HepG2 (cell line): Measurements from ENCODE around the gene STMN1. TPM values are rescaled to one million over a fixed set of nuclear protein-coding genes. Genes with fewer than 3 reads are reported as not detected.

ENCODE experiments used
- AGO1 ChIP-seq: fragments of 200-400 bp; formaldehyde crosslinking; IDR thresholded peaks from 2 replicates; pipeline ENCODE4 v1.6.1; 2017; ENCODE audit warnings: mild to moderate bottlenecking, low read depth, low read length, moderate library complexity; ENCODE audit not compliant: poor library complexity, severe bottlenecking
- BCL6 ChIP-seq: IDR thresholded peaks from 2 replicates; pipeline ENCODE4 v1.6.1; 2016; ENCODE audit warnings: missing genetic modification reagents, missing compliant biosample characterization
- KLF13 ChIP-seq: sonication (generic); formaldehyde crosslinking; IDR thresholded peaks from 2 replicates; pipeline ENCODE4 v1.4.0; 2020; ENCODE audit warnings: mild to moderate bottlenecking, missing genetic modification reagents
- KLF15 ChIP-seq: sonication (generic); formaldehyde crosslinking; IDR thresholded peaks from 2 replicates; pipeline ENCODE4 v1.8.1; 2023; ENCODE audit warnings: borderline replicate concordance, mild to moderate bottlenecking, inconsistent platforms, missing genetic modification reagents, mixed read lengths
- MBNL3 ChIP-seq: fragments of 250-450 bp; sonication (Bioruptor Pico); conservative IDR thresholded peaks from 2 replicates; pipeline ENCODE4 v1.8.0; 2022; ENCODE audit warnings: mild to moderate bottlenecking, inconsistent platforms
- MIER3 ChIP-seq: IDR thresholded peaks from 2 replicates; pipeline ENCODE4 v1.6.1; 2016; ENCODE audit warnings: missing compliant biosample characterization, borderline replicate concordance
- MIXL1 ChIP-seq: IDR thresholded peaks from 2 replicates; pipeline ENCODE4 v1.6.1; 2016
- NR1H2 ChIP-seq: sonication (generic); formaldehyde crosslinking; IDR thresholded peaks from 2 replicates; pipeline ENCODE4 v1.8.1; 2022; ENCODE audit warnings: low read depth, missing genetic modification reagents, borderline replicate concordance
- PTBP1 ChIP-seq: fragments of 200-400 bp; formaldehyde crosslinking; IDR thresholded peaks from 2 replicates; pipeline ENCODE4 v1.6.1; 2018; ENCODE audit warnings: low read length, low read depth; ENCODE audit not compliant: poor library complexity, severe bottlenecking
- SETDB1 ChIP-seq: sonication (generic); formaldehyde crosslinking; IDR thresholded peaks from 2 replicates; pipeline ENCODE4 v1.5.1; 2020; ENCODE audit warnings: missing genetic modification reagents, mild to moderate bottlenecking, borderline replicate concordance
- ZNF30 ChIP-seq: sonication (generic); formaldehyde crosslinking; IDR thresholded peaks from 2 replicates; pipeline ENCODE4 v1.5.0; 2020; ENCODE audit warnings: mild to moderate bottlenecking, missing genetic modification reagents
- ZNF652 ChIP-seq: IDR thresholded peaks from 2 replicates; pipeline ENCODE4 v1.6.1; 2016; ENCODE audit warnings: low read depth, borderline replicate concordance
- ZNF75D ChIP-seq: sonication (generic); formaldehyde crosslinking; IDR thresholded peaks from 2 replicates; pipeline ENCODE4 v1.8.1; 2023; ENCODE audit warnings: missing genetic modification reagents, mild to moderate bottlenecking, borderline replicate concordance
- ZNF768 ChIP-seq: sonication (generic); formaldehyde crosslinking; IDR thresholded peaks from 2 replicates; pipeline ENCODE4 v1.4.0; 2020; ENCODE audit warnings: missing genetic modification reagents
- polyA plus RNA-seq, 8 experiments: library from polyadenylated mRNA; depleted of rRNA in 3 of 8; stranded (reverse) in 7 of 8; unstranded in 1 of 8; fragments of >200 nt; fragmentation: Illumina TruSeq in 4 of 8; extraction: Trizol in 4 of 8; gene quantifications; 2 replicates each; pipeline versions ENCODE4 v1.2.1 to v1.2.3, GENCODE V29; 2011 to 2016; ENCODE audit warnings: low read depth in 4 of 8, missing spikeins in 1 of 8, mixed read lengths in 1 of 8; ENCODE audit not compliant: insufficient read depth in 1 of 8
- total RNA-seq, 5 experiments: library from RNA; depleted of rRNA; stranded (reverse); fragments of >200 nt; fragmentation: Illumina TruSeq; extraction: Trizol; gene quantifications; 2 replicates each; pipeline ENCODE4 v1.2.3, GENCODE V29; 2016; ENCODE audit warnings: low read depth in 1 of 5
- TF ChIP-seq, protein P1 (sequence below): sonication (generic); formaldehyde crosslinking; IDR thresholded peaks from 2 replicates; pipeline ENCODE4 v1.5.0; 2020; ENCODE audit warnings: mild to moderate bottlenecking, missing genetic modification reagents
- TF ChIP-seq, protein P2 (sequence below): sonication (generic); IDR thresholded peaks from 2 replicates; pipeline ENCODE4 v1.6.1; 2016; ENCODE audit warnings: low read depth, borderline replicate concordance
- TF ChIP-seq, protein P3 (sequence below): sonication (generic); formaldehyde crosslinking; IDR thresholded peaks from 2 replicates; pipeline ENCODE4 v1.4.0; 2020; ENCODE audit warnings: mild to moderate bottlenecking, low read depth, missing genetic modification reagents
- TF ChIP-seq, protein P4 (sequence below): sonication (generic); formaldehyde crosslinking; IDR thresholded peaks from 2 replicates; pipeline ENCODE4 v1.5.1; 2020; ENCODE audit warnings: mild to moderate bottlenecking, missing genetic modification reagents, borderline replicate concordance

The STMN1 gene
- total and polyA plus RNA-seq, 2 of the 13 experiments (the other 11 are each of a cell fraction or from before 2014, with no cell fraction given) = 45.9 to 409 TPM

DNA sequence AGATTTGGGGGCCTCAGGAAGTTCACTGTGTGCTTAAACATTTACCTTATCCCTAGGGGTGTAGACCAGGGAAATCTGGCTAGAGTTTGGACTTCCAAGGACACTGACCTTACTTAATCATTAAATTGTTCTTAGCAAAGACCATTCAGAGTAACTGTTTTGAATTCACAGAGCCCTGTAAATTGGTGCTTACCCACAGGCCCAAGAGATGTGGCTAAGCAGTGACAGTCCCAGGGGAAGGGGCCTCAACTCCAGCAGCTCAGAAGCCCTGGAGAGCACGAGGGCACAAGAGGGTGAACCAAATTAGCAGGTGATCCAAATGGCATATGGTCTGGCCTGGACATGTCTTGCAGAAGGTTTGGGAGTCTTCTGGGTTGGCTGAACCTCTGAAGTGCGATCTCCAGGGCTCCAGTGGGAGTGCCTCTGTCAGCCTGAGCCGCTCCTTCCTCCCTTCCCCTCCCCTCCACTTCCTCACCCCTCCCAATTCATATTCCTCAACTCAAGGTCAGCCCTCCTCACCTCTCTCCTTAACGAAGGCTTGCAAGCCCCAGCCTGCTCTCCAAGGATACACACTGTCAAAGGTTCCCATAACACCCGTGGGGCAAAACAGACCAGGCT is 35.0 kb downstream of the STMN1 start (continued):
- no peak for TF ChIP-seq AGO1
- 0 out of 2 replicates have a peak, but pooled peaks have one; percentile 34 for TF ChIP-seq MIXL1 (CRISPR knock-in tag)
- no peak for TF ChIP-seq NR1H2
- TF ChIP-seq BCL6 = peak; percentile 32; the same call in 1 of the 2 replicates
- no peak for TF ChIP-seq ZNF768
- no peak for TF ChIP-seq ZNF75D
- TF ChIP-seq MBNL3 (CRISPR knock-in tag) = no peak
- TF ChIP-seq, protein P1, sequence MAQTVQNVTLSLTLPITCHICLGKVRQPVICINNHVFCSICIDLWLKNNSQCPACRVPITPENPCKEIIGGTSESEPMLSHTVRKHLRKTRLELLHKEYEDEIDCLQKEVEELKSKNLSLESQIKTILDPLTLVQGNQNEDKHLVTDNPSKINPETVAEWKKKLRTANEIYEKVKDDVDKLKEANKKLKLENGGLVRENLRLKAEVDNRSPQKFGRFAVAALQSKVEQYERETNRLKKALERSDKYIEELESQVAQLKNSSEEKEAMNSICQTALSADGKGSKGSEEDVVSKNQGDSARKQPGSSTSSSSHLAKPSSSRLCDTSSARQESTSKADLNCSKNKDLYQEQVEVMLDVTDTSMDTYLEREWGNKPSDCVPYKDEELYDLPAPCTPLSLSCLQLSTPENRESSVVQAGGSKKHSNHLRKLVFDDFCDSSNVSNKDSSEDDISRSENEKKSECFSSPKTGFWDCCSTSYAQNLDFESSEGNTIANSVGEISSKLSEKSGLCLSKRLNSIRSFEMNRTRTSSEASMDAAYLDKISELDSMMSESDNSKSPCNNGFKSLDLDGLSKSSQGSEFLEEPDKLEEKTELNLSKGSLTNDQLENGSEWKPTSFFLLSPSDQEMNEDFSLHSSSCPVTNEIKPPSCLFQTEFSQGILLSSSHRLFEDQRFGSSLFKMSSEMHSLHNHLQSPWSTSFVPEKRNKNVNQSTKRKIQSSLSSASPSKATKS (CRISPR knock-in tag) = no peak
- no peak for TF ChIP-seq ZNF30
- TF ChIP-seq, protein P2, sequence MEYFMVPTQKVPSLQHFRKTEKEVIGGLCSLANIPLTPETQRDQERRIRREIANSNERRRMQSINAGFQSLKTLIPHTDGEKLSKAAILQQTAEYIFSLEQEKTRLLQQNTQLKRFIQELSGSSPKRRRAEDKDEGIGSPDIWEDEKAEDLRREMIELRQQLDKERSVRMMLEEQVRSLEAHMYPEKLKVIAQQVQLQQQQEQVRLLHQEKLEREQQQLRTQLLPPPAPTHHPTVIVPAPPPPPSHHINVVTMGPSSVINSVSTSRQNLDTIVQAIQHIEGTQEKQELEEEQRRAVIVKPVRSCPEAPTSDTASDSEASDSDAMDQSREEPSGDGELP = no peak
- TF ChIP-seq, protein P3, sequence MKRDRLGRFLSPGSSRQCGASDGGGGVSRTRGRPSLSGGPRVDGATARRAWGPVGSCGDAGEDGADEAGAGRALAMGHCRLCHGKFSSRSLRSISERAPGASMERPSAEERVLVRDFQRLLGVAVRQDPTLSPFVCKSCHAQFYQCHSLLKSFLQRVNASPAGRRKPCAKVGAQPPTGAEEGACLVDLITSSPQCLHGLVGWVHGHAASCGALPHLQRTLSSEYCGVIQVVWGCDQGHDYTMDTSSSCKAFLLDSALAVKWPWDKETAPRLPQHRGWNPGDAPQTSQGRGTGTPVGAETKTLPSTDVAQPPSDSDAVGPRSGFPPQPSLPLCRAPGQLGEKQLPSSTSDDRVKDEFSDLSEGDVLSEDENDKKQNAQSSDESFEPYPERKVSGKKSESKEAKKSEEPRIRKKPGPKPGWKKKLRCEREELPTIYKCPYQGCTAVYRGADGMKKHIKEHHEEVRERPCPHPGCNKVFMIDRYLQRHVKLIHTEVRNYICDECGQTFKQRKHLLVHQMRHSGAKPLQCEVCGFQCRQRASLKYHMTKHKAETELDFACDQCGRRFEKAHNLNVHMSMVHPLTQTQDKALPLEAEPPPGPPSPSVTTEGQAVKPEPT (CRISPR knock-in tag) = no peak
- TF ChIP-seq ZNF652 = no peak
- TF ChIP-seq, protein P4, sequence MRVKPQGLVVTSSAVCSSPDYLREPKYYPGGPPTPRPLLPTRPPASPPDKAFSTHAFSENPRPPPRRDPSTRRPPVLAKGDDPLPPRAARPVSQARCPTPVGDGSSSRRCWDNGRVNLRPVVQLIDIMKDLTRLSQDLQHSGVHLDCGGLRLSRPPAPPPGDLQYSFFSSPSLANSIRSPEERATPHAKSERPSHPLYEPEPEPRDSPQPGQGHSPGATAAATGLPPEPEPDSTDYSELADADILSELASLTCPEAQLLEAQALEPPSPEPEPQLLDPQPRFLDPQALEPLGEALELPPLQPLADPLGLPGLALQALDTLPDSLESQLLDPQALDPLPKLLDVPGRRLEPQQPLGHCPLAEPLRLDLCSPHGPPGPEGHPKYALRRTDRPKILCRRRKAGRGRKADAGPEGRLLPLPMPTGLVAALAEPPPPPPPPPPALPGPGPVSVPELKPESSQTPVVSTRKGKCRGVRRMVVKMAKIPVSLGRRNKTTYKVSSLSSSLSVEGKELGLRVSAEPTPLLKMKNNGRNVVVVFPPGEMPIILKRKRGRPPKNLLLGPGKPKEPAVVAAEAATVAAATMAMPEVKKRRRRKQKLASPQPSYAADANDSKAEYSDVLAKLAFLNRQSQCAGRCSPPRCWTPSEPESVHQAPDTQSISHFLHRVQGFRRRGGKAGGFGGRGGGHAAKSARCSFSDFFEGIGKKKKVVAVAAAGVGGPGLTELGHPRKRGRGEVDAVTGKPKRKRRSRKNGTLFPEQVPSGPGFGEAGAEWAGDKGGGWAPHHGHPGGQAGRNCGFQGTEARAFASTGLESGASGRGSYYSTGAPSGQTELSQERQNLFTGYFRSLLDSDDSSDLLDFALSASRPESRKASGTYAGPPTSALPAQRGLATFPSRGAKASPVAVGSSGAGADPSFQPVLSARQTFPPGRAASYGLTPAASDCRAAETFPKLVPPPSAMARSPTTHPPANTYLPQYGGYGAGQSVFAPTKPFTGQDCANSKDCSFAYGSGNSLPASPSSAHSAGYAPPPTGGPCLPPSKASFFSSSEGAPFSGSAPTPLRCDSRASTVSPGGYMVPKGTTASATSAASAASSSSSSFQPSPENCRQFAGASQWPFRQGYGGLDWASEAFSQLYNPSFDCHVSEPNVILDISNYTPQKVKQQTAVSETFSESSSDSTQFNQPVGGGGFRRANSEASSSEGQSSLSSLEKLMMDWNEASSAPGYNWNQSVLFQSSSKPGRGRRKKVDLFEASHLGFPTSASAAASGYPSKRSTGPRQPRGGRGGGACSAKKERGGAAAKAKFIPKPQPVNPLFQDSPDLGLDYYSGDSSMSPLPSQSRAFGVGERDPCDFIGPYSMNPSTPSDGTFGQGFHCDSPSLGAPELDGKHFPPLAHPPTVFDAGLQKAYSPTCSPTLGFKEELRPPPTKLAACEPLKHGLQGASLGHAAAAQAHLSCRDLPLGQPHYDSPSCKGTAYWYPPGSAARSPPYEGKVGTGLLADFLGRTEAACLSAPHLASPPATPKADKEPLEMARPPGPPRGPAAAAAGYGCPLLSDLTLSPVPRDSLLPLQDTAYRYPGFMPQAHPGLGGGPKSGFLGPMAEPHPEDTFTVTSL = no peak
- TF ChIP-seq MIER3 (CRISPR knock-in tag) = no peak
- no peak for TF ChIP-seq PTBP1
- TF ChIP-seq KLF15 (CRISPR knock-in tag) = no peak
- no peak for TF ChIP-seq SETDB1 (CRISPR knock-in tag)
- TF ChIP-seq KLF13 (CRISPR knock-in tag) = no peak
